Measurements from ENCODE around the gene CAT.

CAT gene

GRCh38 chr11:34495724-34496377 is 57.1 kb downstream of the CAT start:
- DNase-seq (ENCODE audit: insufficient read length, low spot score), result no peak
- no peak for TF ChIP-seq POLR2AphosphoS5 (IDR thresholded peaks at IDR 0.05; ENCODE audit: low read depth, low read length)
- no peak for TF ChIP-seq TAF1 (IDR thresholded peaks at IDR 0.05; ENCODE audit: low read depth, low read length)
- no peak for TF ChIP-seq POU2F2 (IDR thresholded peaks at IDR 0.05; ENCODE audit: low read depth, low read length)
- no peak for FAIRE-seq

- FAIRE-seq (no peak), DNase-seq (ENCODE audit: insufficient read length, low spot score) (no peak)
- TF ChIP-seq SPI1 (IDR thresholded peaks at IDR 0.05; ENCODE audit: low read depth, low read length), result no peak
- no peak for TF ChIP-seq PAX5 (IDR thresholded peaks at IDR 0.05; ENCODE audit: insufficient read depth, low read length, severe bottlenecking)
- TF ChIP-seq POLR2AphosphoS5 (IDR thresholded peaks at IDR 0.05; ENCODE audit: low read depth, low read length), result no peak
- no peak for TF ChIP-seq TAF1 (IDR thresholded peaks at IDR 0.05; ENCODE audit: low read depth, low read length)
- no peak for TF ChIP-seq POLR2A (IDR thresholded peaks at IDR 0.05; ENCODE audit: low read depth, low read length)
- no peak for TF ChIP-seq POU2F2 (IDR thresholded peaks at IDR 0.05; ENCODE audit: low read depth, low read length)
These were observed 61.2 kb downstream of the CAT start for GRCh38 chr11:34499719-34500500.

- FAIRE-seq, result no peak
- no peak for DNase-seq (ENCODE audit: insufficient read length, low spot score)
- TF ChIP-seq POU2F2 (IDR thresholded peaks at IDR 0.05; ENCODE audit: low read depth, low read length), result no peak
- TF ChIP-seq POLR2A (IDR thresholded peaks at IDR 0.05; ENCODE audit: low read depth, low read length), result no peak
- TF ChIP-seq POLR2AphosphoS5 (IDR thresholded peaks at IDR 0.05; ENCODE audit: low read depth, low read length), result no peak
- TF ChIP-seq SPI1 (IDR thresholded peaks at IDR 0.05; ENCODE audit: low read depth, low read length), result no peak
- no peak for TF ChIP-seq PAX5 (IDR thresholded peaks at IDR 0.05; ENCODE audit: insufficient read depth, low read length, severe bottlenecking)
- TF ChIP-seq TAF1 (IDR thresholded peaks at IDR 0.05; ENCODE audit: low read depth, low read length), result no peak
These were observed 62.8 kb downstream of the CAT start for GRCh38 chr11:34501500-34501899.

- no peak for TF ChIP-seq SPI1 (IDR thresholded peaks at IDR 0.05; ENCODE audit: low read depth, low read length)
- TF ChIP-seq POLR2AphosphoS5 (IDR thresholded peaks at IDR 0.05; ENCODE audit: low read depth, low read length), result no peak
- no peak for TF ChIP-seq POU2F2 (IDR thresholded peaks at IDR 0.05; ENCODE audit: low read depth, low read length)
- TF ChIP-seq POLR2A (IDR thresholded peaks at IDR 0.05; ENCODE audit: low read depth, low read length), result no peak
- TF ChIP-seq PAX5 (IDR thresholded peaks at IDR 0.05; ENCODE audit: insufficient read depth, low read length, severe bottlenecking), result no peak
- no peak for TF ChIP-seq TAF1 (IDR thresholded peaks at IDR 0.05; ENCODE audit: low read depth, low read length)
- DNase-seq (ENCODE audit: insufficient read length, low spot score) (no peak), FAIRE-seq (no peak)
These were observed 63.2 kb downstream of the CAT start for GRCh38 chr11:34501949-34502348.

- no peak for DNase-seq (ENCODE audit: insufficient read length, low spot score)
- TF ChIP-seq POU2F2 (IDR thresholded peaks at IDR 0.05; ENCODE audit: low read depth, low read length) (no peak), TAF1 (IDR thresholded peaks at IDR 0.05; ENCODE audit: low read depth, low read length) (no peak), POLR2A (IDR thresholded peaks at IDR 0.05; ENCODE audit: low read depth, low read length) (no peak), SPI1 (IDR thresholded peaks at IDR 0.05; ENCODE audit: low read depth, low read length) (no peak)
- no peak for FAIRE-seq
These were observed 64.2 kb downstream of the CAT start for GRCh38 chr11:34502949-34503348.

GRCh38 chr11:34505874-34506273 is 67.1 kb downstream of the CAT start:
- FAIRE-seq (no peak), DNase-seq (ENCODE audit: insufficient read length, low spot score) (no peak)
- TF ChIP-seq POU2F2 (IDR thresholded peaks at IDR 0.05; ENCODE audit: low read depth, low read length) (no peak), POLR2AphosphoS5 (IDR thresholded peaks at IDR 0.05; ENCODE audit: low read depth, low read length) (no peak), PAX5 (IDR thresholded peaks at IDR 0.05; ENCODE audit: insufficient read depth, low read length, severe bottlenecking) (no peak)

GRCh38 chr11:34507156-34507555 is 68.4 kb downstream of the CAT start:
- TF ChIP-seq POLR2AphosphoS5 (IDR thresholded peaks at IDR 0.05; ENCODE audit: low read depth, low read length) (no peak), PAX5 (IDR thresholded peaks at IDR 0.05; ENCODE audit: insufficient read depth, low read length, severe bottlenecking) (no peak), POU2F2 (IDR thresholded peaks at IDR 0.05; ENCODE audit: low read depth, low read length) (no peak), POLR2A (IDR thresholded peaks at IDR 0.05; ENCODE audit: low read depth, low read length) (no peak), TAF1 (IDR thresholded peaks at IDR 0.05; ENCODE audit: low read depth, low read length) (no peak), SPI1 (IDR thresholded peaks at IDR 0.05; ENCODE audit: low read depth, low read length) (no peak)
- no peak for DNase-seq (ENCODE audit: insufficient read length, low spot score)
- FAIRE-seq, result no peak

- TF ChIP-seq PAX5 (IDR thresholded peaks at IDR 0.05; ENCODE audit: insufficient read depth, low read length, severe bottlenecking) (no peak), POLR2A (IDR thresholded peaks at IDR 0.05; ENCODE audit: low read depth, low read length) (no peak)
- DNase-seq (ENCODE audit: insufficient read length, low spot score) (no peak), FAIRE-seq (no peak)
These were observed 68.9 kb downstream of the CAT start for GRCh38 chr11:34507610-34508009.

- FAIRE-seq (no peak), DNase-seq (ENCODE audit: insufficient read length, low spot score) (no peak)
- TF ChIP-seq POLR2A (IDR thresholded peaks at IDR 0.05; ENCODE audit: low read depth, low read length) (no peak), TAF1 (IDR thresholded peaks at IDR 0.05; ENCODE audit: low read depth, low read length) (no peak), POU2F2 (IDR thresholded peaks at IDR 0.05; ENCODE audit: low read depth, low read length) (no peak), PAX5 (IDR thresholded peaks at IDR 0.05; ENCODE audit: insufficient read depth, low read length, severe bottlenecking) (no peak), SPI1 (IDR thresholded peaks at IDR 0.05; ENCODE audit: low read depth, low read length) (no peak), POLR2AphosphoS5 (IDR thresholded peaks at IDR 0.05; ENCODE audit: low read depth, low read length) (no peak)
These were observed 69.8 kb downstream of the CAT start for GRCh38 chr11:34508524-34508923.

- FAIRE-seq, result no peak
- no peak for DNase-seq (ENCODE audit: insufficient read length, low spot score)
- peak; percentile 27; the same call in 1 of the 2 replicates for TF ChIP-seq SPI1 (IDR thresholded peaks at IDR 0.05; ENCODE audit: low read depth, low read length)
- no peak for TF ChIP-seq PAX5 (IDR thresholded peaks at IDR 0.05; ENCODE audit: insufficient read depth, low read length, severe bottlenecking)
These were observed 70.7 kb downstream of the CAT start for GRCh38 chr11:34509336-34509876.
